Lower leg skin (tissue), 3 donors: ENCODE results near the gene IFT52.

Experiments
- CTCF ChIP-seq, 3 donors: fragments of 450-650 bp; IDR thresholded peaks; one replicate each; pipeline ENCODE4 v1.5.1; 2016; ENCODE audit warnings: antibody characterized with exemption in 3 of 3, mild to moderate bottlenecking in 3 of 3, moderate library complexity in 2 of 3
- POLR2A ChIP-seq, 2 donors: fragments of 450-650 bp; IDR thresholded peaks; one replicate each; pipeline ENCODE4 v1.6.1; 2016 to 2017; ENCODE audit warnings: antibody characterized with exemption in 2 of 2, mild to moderate bottlenecking in 1 of 2, moderate library complexity in 1 of 2

- no peak for TF ChIP-seq CTCF (IDR thresholded peaks at IDR 0.05)
- no peak for TF ChIP-seq POLR2A (IDR thresholded peaks at IDR 0.05)
These were observed 68.1 kb downstream of the IFT52 start for GRCh38 chr20:43658723-43659419.
